ENCODE measurements around the gene KRT6A.
"Not testable (repeated sequence)": the region's sequence is repeated elsewhere in the genome, so short reads cannot be mapped to it uniquely, and the experiment has no call there.

The KRT6A gene

DNA sequence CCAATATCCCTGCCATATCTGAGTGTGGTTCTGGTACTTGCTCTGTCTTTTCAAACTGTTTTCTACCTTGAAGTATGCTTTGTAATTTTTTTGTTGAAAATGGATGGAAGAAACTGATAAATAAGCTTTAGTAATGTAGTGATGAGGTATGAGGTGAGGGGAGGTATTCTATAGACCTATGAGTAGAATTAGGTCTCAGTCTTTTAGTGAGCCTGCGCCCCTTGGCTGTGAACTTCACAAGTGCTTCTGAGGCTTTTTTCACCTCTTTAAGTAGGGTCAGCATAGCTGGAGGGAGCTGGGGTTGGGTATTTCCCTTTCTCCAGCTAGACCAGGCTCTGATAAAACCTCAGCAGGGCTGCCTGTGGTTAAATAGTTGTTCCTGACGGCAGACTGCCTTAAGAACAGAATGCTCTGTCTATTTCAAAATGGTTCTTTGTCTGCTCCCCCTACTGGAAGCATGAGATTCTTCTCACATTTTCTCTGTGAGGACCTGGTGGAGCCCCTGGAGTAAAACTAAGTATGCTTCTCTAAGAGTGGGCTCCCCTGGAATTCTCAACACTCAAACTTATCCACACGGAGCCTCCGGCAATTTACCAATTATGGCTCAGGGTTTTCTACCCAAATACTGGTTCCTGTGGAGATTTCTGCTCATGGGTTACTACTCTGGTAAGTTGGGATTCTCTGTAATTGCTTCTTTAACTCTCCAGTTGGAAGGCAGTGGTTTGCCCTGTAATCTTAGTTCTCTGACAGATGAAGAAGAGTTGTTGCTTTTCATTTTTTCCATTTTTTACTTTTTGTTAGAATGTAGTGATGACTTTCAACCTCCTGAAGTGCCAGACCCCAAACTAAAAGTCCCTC lies 14.0 kb upstream of the KRT6A start:
- in situ Hi-C loops (cut with HindIII; ENCODE audit: low sequenced_read_pairs): no loop called here
- TF ChIP-seq, protein P1, sequence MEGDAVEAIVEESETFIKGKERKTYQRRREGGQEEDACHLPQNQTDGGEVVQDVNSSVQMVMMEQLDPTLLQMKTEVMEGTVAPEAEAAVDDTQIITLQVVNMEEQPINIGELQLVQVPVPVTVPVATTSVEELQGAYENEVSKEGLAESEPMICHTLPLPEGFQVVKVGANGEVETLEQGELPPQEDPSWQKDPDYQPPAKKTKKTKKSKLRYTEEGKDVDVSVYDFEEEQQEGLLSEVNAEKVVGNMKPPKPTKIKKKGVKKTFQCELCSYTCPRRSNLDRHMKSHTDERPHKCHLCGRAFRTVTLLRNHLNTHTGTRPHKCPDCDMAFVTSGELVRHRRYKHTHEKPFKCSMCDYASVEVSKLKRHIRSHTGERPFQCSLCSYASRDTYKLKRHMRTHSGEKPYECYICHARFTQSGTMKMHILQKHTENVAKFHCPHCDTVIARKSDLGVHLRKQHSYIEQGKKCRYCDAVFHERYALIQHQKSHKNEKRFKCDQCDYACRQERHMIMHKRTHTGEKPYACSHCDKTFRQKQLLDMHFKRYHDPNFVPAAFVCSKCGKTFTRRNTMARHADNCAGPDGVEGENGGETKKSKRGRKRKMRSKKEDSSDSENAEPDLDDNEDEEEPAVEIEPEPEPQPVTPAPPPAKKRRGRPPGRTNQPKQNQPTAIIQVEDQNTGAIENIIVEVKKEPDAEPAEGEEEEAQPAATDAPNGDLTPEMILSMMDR (IDR thresholded peaks at IDR 0.05; ENCODE audit: low read depth, low read length): peak; percentile 72
- DNase-seq (ENCODE audit: low read depth, low spot score): peak; percentile 79
- H3K4me3 ChIP-seq (ENCODE audit: low read depth, low read length): no peak overlapping the region

DNA sequence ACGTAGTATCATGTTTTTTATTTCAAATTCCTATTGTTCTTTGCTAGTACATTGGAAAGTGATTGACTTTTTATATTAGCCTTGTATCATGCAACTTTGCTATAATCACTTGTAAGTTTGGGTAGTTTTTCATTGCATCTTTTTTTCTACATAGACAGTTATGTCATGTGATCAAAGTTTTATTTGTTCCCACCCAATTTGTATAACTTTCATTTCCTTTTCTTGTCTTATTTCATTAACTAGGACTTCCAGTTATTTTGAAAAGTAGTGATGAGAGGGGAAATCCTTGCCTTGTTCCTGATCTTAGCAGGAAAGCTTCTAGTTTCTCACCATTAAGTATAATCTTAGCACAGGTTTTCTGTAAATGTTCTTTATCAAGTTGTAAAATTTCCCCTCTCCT lies 9.8 kb upstream of the KRT6A start:
- DNase-seq (ENCODE audit: low read depth, low spot score): no peak
- TF ChIP-seq, protein P1 (IDR thresholded peaks at IDR 0.05; ENCODE audit: low read depth, low read length): no peak
- in situ Hi-C loops (cut with HindIII; ENCODE audit: low sequenced_read_pairs): no loop called here
- H3K4me3 ChIP-seq (ENCODE audit: low read depth, low read length): no peak overlapping the region

GRCh38 chr12:52501490-52501889 lies 8.4 kb upstream of the KRT6A start:
- no peak for DNase-seq (ENCODE audit: low read depth, low spot score)
- TF ChIP-seq, protein P1 (IDR thresholded peaks at IDR 0.05; ENCODE audit: low read depth, low read length): no peak
- no peak overlapping the region for H3K4me3 ChIP-seq (ENCODE audit: low read depth, low read length)
- in situ Hi-C loops (cut with HindIII; ENCODE audit: low sequenced_read_pairs): no loop called here

- in situ Hi-C loops (cut with HindIII; ENCODE audit: low sequenced_read_pairs); DNase-seq (ENCODE audit: low read depth, low spot score); H3K4me3 ChIP-seq (ENCODE audit: low read depth, low read length): not testable (repeated sequence)
Observed at GRCh38 chr12:52500574-52500973, 7.5 kb upstream of the KRT6A start.

- in situ Hi-C loops (cut with HindIII; ENCODE audit: low sequenced_read_pairs): no loop called here
Observed at GRCh38 chr12:52499806-52500560, 6.9 kb upstream of the KRT6A start.

DNA sequence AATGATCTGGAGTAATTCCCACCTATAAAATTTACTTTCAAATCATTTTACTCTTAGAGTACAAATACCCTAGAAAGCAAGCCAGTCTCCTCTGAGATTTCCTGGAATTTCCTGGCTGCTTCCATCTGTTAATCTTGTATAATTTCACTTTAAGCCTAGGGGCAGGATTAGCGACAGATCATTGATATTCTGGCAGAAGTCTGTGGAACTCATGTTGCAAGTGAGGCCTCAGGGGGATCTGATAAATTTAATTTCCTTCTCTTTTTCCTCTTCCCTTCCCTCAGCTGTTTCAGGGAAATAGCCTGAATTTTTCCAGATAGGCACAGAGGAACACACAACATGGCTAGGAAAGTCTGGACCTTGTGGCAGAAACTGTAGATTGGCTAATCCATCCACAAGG lies 5.9 kb upstream of the KRT6A start:
- in situ Hi-C loops (cut with HindIII; ENCODE audit: low sequenced_read_pairs): no loop called here
- DNase-seq (ENCODE audit: low read depth, low spot score): no peak
- H3K4me3 ChIP-seq (ENCODE audit: low read depth, low read length): no peak overlapping the region
- TF ChIP-seq, protein P1 (IDR thresholded peaks at IDR 0.05; ENCODE audit: low read depth, low read length): no peak

More at GRCh38 chr12:52499806-52500560, 6.9 kb upstream of the KRT6A start:
- H3K4me3 ChIP-seq (ENCODE audit: low read depth, low read length): no peak overlapping the region
- peak; percentile 45 for DNase-seq (ENCODE audit: low read depth, low spot score)
- TF ChIP-seq, protein P1 (IDR thresholded peaks at IDR 0.05; ENCODE audit: low read depth, low read length): no peak

DNA sequence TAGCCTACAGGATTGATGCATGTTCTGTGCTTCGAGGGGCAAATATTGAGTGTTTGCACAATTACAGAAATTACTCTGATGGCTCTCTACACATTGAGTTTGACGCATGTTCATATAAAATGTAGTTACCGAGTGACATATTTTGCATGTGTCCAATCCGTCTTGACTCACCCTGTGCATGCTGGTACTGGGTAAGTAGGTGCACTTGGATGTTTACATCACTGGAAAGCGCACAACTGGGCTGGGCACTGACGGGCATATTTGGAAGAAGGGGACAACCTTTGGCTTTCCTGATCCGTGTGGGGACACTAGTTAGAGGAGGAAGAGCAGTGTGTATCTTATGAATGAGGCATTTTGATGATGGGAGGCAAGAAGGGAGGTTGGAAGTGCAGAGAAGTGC lies 4.9 kb upstream of the KRT6A start:
- in situ Hi-C loops (cut with HindIII; ENCODE audit: low sequenced_read_pairs): no loop called here
- DNase-seq (ENCODE audit: low read depth, low spot score): no peak
- no peak overlapping the region for H3K4me3 ChIP-seq (ENCODE audit: low read depth, low read length)
- TF ChIP-seq, protein P1 (IDR thresholded peaks at IDR 0.05; ENCODE audit: low read depth, low read length): no peak

All from astrocyte of the spinal cord (primary cell).